Uterus (tissue), 2 donors: Measurements from ENCODE around the gene MAGI2.

Source experiments
- CTCF ChIP-seq, 4 experiments: fragments of 200-600 bp in 2 of 4; fragments of 450-650 bp in 2 of 4; sonication (generic) in 2 of 4; IDR thresholded peaks; one replicate each; pipeline ENCODE4 v1.5.1; 2016 to 2019; ENCODE audit warnings: antibody characterized with exemption in 4 of 4, mild to moderate bottlenecking in 2 of 4, moderate library complexity in 1 of 4
- POLR2A ChIP-seq, 2 donors: fragments of 450-650 bp; IDR thresholded peaks; one replicate each; pipeline ENCODE4 v1.6.1; 2016; ENCODE audit warnings: antibody characterized with exemption in 2 of 2, mild to moderate bottlenecking in 1 of 2, moderate library complexity in 1 of 2

- no peak for TF ChIP-seq CTCF (IDR thresholded peaks at IDR 0.05)
- TF ChIP-seq POLR2A (IDR thresholded peaks at IDR 0.05): no peak
Observed at GRCh38 chr7:78521961-78522360, 931.5 kb downstream of the MAGI2 start.
